GM21526 (cell line): Measurements from ENCODE around the gene CFAP68.
"Not testable (repeated sequence)": the region's sequence is repeated elsewhere in the genome, so short reads cannot be mapped to it uniquely, and the experiment has no call there.

Source experiments
- ATAC-seq: cut with Tn5 transposase; IDR thresholded peaks from one replicate; pipeline ENCODE4 v1.9.1; 2021; ENCODE audit warnings: moderate library complexity; ENCODE audit not compliant: unreplicated experiment, low FRiP score

Gene CFAP68

GRCh38 chr11:111916768-111917167 is 37.4 kb downstream of the CFAP68 start:
- no peak for ATAC-seq

GRCh38 chr11:111917312-111917711 is 38.0 kb downstream of the CFAP68 start:
- no peak for ATAC-seq

- ATAC-seq = no peak
These were observed 38.4 kb downstream of the CFAP68 start for GRCh38 chr11:111917788-111918187.

GRCh38 chr11:111918390-111919256 is 39.3 kb downstream of the CFAP68 start, which contains the start of gene C11orf52:
Gene C11orf52 (plus strand): TSS chr11:111918913. CDS start chr11:111918973, 60 bp downstream.
- ATAC-seq = no peak

- no peak for ATAC-seq
These were observed 41.6 kb downstream of the CFAP68 start for GRCh38 chr11:111920908-111921307.

GRCh38 chr11:111921541-111922230 is 42.3 kb downstream of the CFAP68 start:
- ATAC-seq = no peak

GRCh38 chr11:111922803-111923202 is 43.5 kb downstream of the CFAP68 start:
- ATAC-seq = no peak

- no peak for ATAC-seq
These were observed 44.0 kb downstream of the CFAP68 start for GRCh38 chr11:111923351-111923788.

- no peak for ATAC-seq
These were observed 44.6 kb downstream of the CFAP68 start for GRCh38 chr11:111923951-111924350.

- no peak for ATAC-seq
These were observed 46.6 kb downstream of the CFAP68 start for GRCh38 chr11:111925953-111926352.

GRCh38 chr11:111926505-111927391 is 47.4 kb downstream of the CFAP68 start:
- ATAC-seq = peak; percentile 92

GRCh38 chr11:111930472-111930871 is 51.1 kb downstream of the CFAP68 start:
- no peak for ATAC-seq

GRCh38 chr11:111932611-111932950 is 53.2 kb downstream of the CFAP68 start:
- ATAC-seq = no peak

GRCh38 chr11:111933176-111933575 is 53.8 kb downstream of the CFAP68 start:
- not testable (repeated sequence) for ATAC-seq

- ATAC-seq = no peak
These were observed 54.5 kb downstream of the CFAP68 start for GRCh38 chr11:111933872-111934271.

GRCh38 chr11:111934306-111934705 is 55.0 kb downstream of the CFAP68 start:
- no peak for ATAC-seq
